WTC11 (cell line): ENCODE data around the gene ZNF669. TPM values are rescaled to one million over a fixed set of nuclear protein-coding genes. Genes with fewer than 3 reads are reported as not detected.

Experiments used
- ATAC-seq: fragments of 200-7000 bp; cut with Tn5 transposase; 2 replicates; pipeline ENCODE4 v1.10.0; 2021; ENCODE audit warnings: mild to moderate bottlenecking, moderate library complexity
- CTCF ChIA-PET: fragments of 300-600 bp; sonication (Branson Sonifier 250); formaldehyde crosslinking; loops from one replicate; lab custom pipeline; 2021; ENCODE audit warnings: antibody characterized with exemption; lab: Charles Lee
- POLR2A ChIA-PET: fragments of 350-600 bp; sonication (Branson Sonifier 250); formaldehyde crosslinking; loops from one replicate; lab custom pipeline; 2021; ENCODE audit warnings: antibody characterized with exemption; lab: Charles Lee
- DNase-seq: peaks from one replicate; pipeline ENCODE4 v3.0.0; 2021; ENCODE audit warnings: low spot score
- H3K27ac Mint-ChIP-seq: 2 replicates; pipeline ENCODE4 v1.8.0; 2021; ENCODE audit warnings: mixed read lengths
- H3K27me3 Mint-ChIP-seq: 2 replicates; pipeline ENCODE4 v1.8.0; 2021; ENCODE audit warnings: low read depth, mild to moderate bottlenecking, moderate library complexity, mixed read lengths
- H3K36me3 Mint-ChIP-seq: 2 replicates; pipeline ENCODE4 v1.8.0; 2021; ENCODE audit warnings: mixed read lengths
- H3K4me1 Mint-ChIP-seq: 2 replicates; pipeline ENCODE4 v1.8.0; 2022; ENCODE audit warnings: mixed read lengths
- H3K4me3 Mint-ChIP-seq: 2 replicates; pipeline ENCODE4 v1.8.0; 2021; ENCODE audit warnings: mild to moderate bottlenecking, moderate library complexity, mixed read lengths
- H3K9me3 Mint-ChIP-seq: 2 replicates; pipeline ENCODE4 v1.8.0; 2021; ENCODE audit warnings: mixed read lengths
- ATF2 ChIP-seq: sonication (generic); formaldehyde crosslinking; IDR thresholded peaks from 2 replicates; pipeline ENCODE4 v1.8.1; 2022; ENCODE audit warnings: low read depth, missing genetic modification reagents, borderline replicate concordance
- CTCF ChIP-seq: fragments of 200-600 bp; IDR thresholded peaks from 2 replicates; pipeline ENCODE4 v1.8.0; 2022; ENCODE audit warnings: antibody characterized with exemption
- ELF4 ChIP-seq: sonication (generic); formaldehyde crosslinking; IDR thresholded peaks from 2 replicates; pipeline ENCODE4 v1.8.1; 2022; ENCODE audit warnings: low read depth, mild to moderate bottlenecking, moderate library complexity, missing genetic modification reagents
- ETV6 ChIP-seq: sonication (generic); formaldehyde crosslinking; IDR thresholded peaks from 2 replicates; pipeline ENCODE4 v1.8.1; 2022; ENCODE audit warnings: mild to moderate bottlenecking, missing genetic modification reagents
- FOXK1 ChIP-seq: sonication (generic); formaldehyde crosslinking; IDR thresholded peaks from 2 replicates; pipeline ENCODE4 v1.8.0; 2022; ENCODE audit warnings: mild to moderate bottlenecking, moderate library complexity, missing genetic modification reagents
- GTF2I ChIP-seq: fragments of 250-450 bp; sonication (Bioruptor Pico); conservative IDR thresholded peaks from 2 replicates; pipeline ENCODE4 v1.4.0; 2021; ENCODE audit warnings: mild to moderate bottlenecking
- NFATC4 ChIP-seq: fragments of 250-450 bp; sonication (Bioruptor Pico); IDR thresholded peaks from 2 replicates; pipeline ENCODE4 v1.9.0; 2021; ENCODE audit warnings: mild to moderate bottlenecking
- NFYB ChIP-seq: sonication (generic); formaldehyde crosslinking; conservative IDR thresholded peaks from 2 replicates; pipeline ENCODE4 v1.8.0; 2022; ENCODE audit warnings: low read depth, missing genetic modification reagents
- TEAD1 ChIP-seq: sonication (generic); formaldehyde crosslinking; IDR thresholded peaks from 2 replicates; pipeline ENCODE4 v1.8.0; 2022; ENCODE audit warnings: mild to moderate bottlenecking, missing genetic modification reagents
- TEAD4 ChIP-seq: sonication (generic); formaldehyde crosslinking; IDR thresholded peaks from 2 replicates; pipeline ENCODE4 v1.8.0; 2022; ENCODE audit warnings: mild to moderate bottlenecking, missing genetic modification reagents
- ZBTB21 ChIP-seq: sonication (generic); formaldehyde crosslinking; IDR thresholded peaks from 2 replicates; pipeline ENCODE4 v1.8.1; 2023; ENCODE audit warnings: mild to moderate bottlenecking, missing genetic modification reagents, borderline replicate concordance
- ZMAT4 ChIP-seq: fragments of 250-450 bp; sonication (Bioruptor Pico); IDR thresholded peaks from 2 replicates; pipeline ENCODE4 v1.9.0; 2021; ENCODE audit warnings: mild to moderate bottlenecking
- ZNF416 ChIP-seq: fragments of 250-450 bp; sonication (Bioruptor Pico); IDR thresholded peaks from 2 replicates; pipeline ENCODE4 v1.9.0; 2021; ENCODE audit warnings: mild to moderate bottlenecking, inconsistent platforms
- total RNA-seq: library from RNA; stranded (reverse); gene quantifications from 3 replicates; pipeline ENCODE4 v1.2.3, GENCODE V29; 2021
- TF ChIP-seq, protein P1 (sequence below): sonication (generic); formaldehyde crosslinking; IDR thresholded peaks from 2 replicates; pipeline ENCODE4 v1.8.1; 2022; ENCODE audit warnings: mild to moderate bottlenecking, missing genetic modification reagents, moderate library complexity, borderline replicate concordance
- TF ChIP-seq, protein P2 (sequence below): sonication (generic); formaldehyde crosslinking; IDR thresholded peaks from 2 replicates; pipeline ENCODE4 v1.8.1; 2022; ENCODE audit warnings: missing genetic modification reagents, borderline replicate concordance
- TF ChIP-seq, protein P3 (sequence below): fragments of 250-450 bp; sonication (Bioruptor Pico); conservative IDR thresholded peaks from 2 replicates; pipeline ENCODE4 v1.9.0; 2021; ENCODE audit warnings: mild to moderate bottlenecking
- TF ChIP-seq, protein P4 (sequence below): sonication (generic); formaldehyde crosslinking; conservative IDR thresholded peaks from 2 replicates; pipeline ENCODE4 v1.8.1; 2022; ENCODE audit warnings: mild to moderate bottlenecking, missing genetic modification reagents
- TF ChIP-seq, protein P5 (sequence below): fragments of 250-450 bp; sonication (Bioruptor Pico); IDR thresholded peaks from 2 replicates; pipeline ENCODE4 v1.9.0; 2021; ENCODE audit warnings: mild to moderate bottlenecking, borderline replicate concordance

Gene ZNF669
- total RNA-seq, 1 experiment from 2014 or later: 18.3 TPM

- POLR2A ChIA-PET: interaction anchor here (0.5 to 1.4 kb wide), 7 partner anchors 10 to 444 kb away, joined by 3 to 5 read pairs (median 3); no protein-coding TSS in a partner anchor
- CTCF ChIA-PET: interaction anchor here (1.0 to 1.8 kb wide), 3 partner anchors 8 to 67 kb away, joined by 3 to 6 read pairs (median 5); no protein-coding TSS in a partner anchor
- H3K4me1 Mint-ChIP-seq: peaks cover 18% of the 10 kb centered on the region
- TF ChIP-seq ETV6 (CRISPR knock-in tag) (no peak), NFYB (no peak), ZMAT4 (CRISPR knock-in tag) (no peak), TEAD4 (CRISPR knock-in tag) (no peak), ELF4 (CRISPR knock-in tag) (no peak), ATF2 (CRISPR knock-in tag) (no peak), ZNF416 (CRISPR knock-in tag) (no peak), TEAD1 (CRISPR knock-in tag) (no peak), CTCF (no peak), FOXK1 (CRISPR knock-in tag) (no peak), GTF2I (CRISPR knock-in tag) (no peak), ZBTB21 (CRISPR knock-in tag) (no peak), NFATC4 (CRISPR knock-in tag) (no peak)
- TF ChIP-seq, protein P1, sequence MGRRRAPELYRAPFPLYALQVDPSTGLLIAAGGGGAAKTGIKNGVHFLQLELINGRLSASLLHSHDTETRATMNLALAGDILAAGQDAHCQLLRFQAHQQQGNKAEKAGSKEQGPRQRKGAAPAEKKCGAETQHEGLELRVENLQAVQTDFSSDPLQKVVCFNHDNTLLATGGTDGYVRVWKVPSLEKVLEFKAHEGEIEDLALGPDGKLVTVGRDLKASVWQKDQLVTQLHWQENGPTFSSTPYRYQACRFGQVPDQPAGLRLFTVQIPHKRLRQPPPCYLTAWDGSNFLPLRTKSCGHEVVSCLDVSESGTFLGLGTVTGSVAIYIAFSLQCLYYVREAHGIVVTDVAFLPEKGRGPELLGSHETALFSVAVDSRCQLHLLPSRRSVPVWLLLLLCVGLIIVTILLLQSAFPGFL (CRISPR knock-in tag): no peak
- TF ChIP-seq, protein P2, sequence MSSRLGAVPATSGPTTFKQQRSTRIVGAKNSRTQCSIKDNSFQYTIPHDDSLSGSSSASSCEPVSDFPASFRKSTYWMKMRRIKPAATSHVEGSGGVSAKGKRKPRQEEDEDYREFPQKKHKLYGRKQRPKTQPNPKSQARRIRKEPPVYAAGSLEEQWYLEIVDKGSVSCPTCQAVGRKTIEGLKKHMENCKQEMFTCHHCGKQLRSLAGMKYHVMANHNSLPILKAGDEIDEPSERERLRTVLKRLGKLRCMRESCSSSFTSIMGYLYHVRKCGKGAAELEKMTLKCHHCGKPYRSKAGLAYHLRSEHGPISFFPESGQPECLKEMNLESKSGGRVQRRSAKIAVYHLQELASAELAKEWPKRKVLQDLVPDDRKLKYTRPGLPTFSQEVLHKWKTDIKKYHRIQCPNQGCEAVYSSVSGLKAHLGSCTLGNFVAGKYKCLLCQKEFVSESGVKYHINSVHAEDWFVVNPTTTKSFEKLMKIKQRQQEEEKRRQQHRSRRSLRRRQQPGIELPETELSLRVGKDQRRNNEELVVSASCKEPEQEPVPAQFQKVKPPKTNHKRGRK: no peak
- TF ChIP-seq, protein P3, sequence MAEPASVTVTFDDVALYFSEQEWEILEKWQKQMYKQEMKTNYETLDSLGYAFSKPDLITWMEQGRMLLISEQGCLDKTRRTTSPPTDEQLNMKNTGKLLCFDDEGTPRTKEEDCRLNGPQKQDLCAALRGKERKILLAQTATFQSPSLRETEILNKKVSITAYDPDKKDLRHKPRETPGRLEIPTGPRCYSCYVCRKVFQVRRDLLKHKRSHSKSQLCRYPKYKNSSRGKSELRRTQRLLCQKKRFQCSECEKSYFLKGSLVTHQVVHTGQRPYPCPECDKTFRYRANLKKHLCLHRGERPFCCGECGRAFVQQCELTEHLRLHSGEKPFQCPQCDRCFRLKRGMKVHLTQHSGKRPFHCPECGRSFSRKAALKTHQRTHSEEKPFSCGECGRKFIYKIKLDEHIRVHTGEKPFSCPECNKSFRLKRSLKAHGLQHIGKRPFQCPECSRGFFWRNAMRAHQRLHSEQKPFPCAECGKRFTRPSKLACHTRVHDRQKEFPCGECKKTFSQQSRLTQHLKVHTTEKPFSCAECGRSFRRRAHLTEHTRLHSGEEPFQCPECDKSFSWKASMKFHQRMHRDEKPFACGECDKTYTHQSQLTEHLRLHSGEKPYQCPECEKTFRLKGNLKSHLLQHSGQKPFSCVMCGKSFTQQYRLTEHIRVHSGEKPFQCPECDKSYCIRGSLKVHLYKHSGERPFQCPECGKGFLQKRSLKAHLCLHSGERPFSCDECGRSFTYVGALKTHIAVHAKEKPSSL (CRISPR knock-in tag): no peak
- TF ChIP-seq, protein P4, sequence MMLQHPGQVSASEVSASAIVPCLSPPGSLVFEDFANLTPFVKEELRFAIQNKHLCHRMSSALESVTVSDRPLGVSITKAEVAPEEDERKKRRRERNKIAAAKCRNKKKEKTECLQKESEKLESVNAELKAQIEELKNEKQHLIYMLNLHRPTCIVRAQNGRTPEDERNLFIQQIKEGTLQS (CRISPR knock-in tag): no peak
- TF ChIP-seq, protein P5, sequence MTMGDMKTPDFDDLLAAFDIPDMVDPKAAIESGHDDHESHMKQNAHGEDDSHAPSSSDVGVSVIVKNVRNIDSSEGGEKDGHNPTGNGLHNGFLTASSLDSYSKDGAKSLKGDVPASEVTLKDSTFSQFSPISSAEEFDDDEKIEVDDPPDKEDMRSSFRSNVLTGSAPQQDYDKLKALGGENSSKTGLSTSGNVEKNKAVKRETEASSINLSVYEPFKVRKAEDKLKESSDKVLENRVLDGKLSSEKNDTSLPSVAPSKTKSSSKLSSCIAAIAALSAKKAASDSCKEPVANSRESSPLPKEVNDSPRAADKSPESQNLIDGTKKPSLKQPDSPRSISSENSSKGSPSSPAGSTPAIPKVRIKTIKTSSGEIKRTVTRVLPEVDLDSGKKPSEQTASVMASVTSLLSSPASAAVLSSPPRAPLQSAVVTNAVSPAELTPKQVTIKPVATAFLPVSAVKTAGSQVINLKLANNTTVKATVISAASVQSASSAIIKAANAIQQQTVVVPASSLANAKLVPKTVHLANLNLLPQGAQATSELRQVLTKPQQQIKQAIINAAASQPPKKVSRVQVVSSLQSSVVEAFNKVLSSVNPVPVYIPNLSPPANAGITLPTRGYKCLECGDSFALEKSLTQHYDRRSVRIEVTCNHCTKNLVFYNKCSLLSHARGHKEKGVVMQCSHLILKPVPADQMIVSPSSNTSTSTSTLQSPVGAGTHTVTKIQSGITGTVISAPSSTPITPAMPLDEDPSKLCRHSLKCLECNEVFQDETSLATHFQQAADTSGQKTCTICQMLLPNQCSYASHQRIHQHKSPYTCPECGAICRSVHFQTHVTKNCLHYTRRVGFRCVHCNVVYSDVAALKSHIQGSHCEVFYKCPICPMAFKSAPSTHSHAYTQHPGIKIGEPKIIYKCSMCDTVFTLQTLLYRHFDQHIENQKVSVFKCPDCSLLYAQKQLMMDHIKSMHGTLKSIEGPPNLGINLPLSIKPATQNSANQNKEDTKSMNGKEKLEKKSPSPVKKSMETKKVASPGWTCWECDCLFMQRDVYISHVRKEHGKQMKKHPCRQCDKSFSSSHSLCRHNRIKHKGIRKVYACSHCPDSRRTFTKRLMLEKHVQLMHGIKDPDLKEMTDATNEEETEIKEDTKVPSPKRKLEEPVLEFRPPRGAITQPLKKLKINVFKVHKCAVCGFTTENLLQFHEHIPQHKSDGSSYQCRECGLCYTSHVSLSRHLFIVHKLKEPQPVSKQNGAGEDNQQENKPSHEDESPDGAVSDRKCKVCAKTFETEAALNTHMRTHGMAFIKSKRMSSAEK: no peak
- H3K9me3 Mint-ChIP-seq: peaks cover 35% of the 10 kb centered on the region
- peaks cover 8% of the 10 kb centered on the region; the same call in 1 of the 2 replicates for H3K27me3 Mint-ChIP-seq
- peak overlapping the region; percentile 98 for H3K4me3 Mint-ChIP-seq
- peaks cover 35% of the 10 kb centered on the region for H3K36me3 Mint-ChIP-seq
- ATAC-seq (peak; percentile 8), DNase-seq (no peak)
- peak overlapping the region; percentile 76 for H3K27ac Mint-ChIP-seq
Observed at GRCh38 chr1:247079141-247079874, 24.8 kb downstream of the ZNF669 start.
